GM06990 (cell line): ENCODE measurements around the gene TCF20.

Experiments
- DNase-seq: peaks from one replicate; pipeline ENCODE4 v3.0.0-alpha.2; 2011; ENCODE audit not compliant: insufficient read length; ENCODE audit errors: extremely low read depth
- H3K27me3 ChIP-seq: replicated peaks from 2 replicates; pipeline ENCODE4 v1.6.0; 2011; ENCODE audit warnings: low read length; ENCODE audit not compliant: control insufficient read depth, insufficient read depth
- H3K36me3 ChIP-seq: 2 replicates; pipeline ENCODE4 v1.5.1; 2011; ENCODE audit warnings: low read length; ENCODE audit not compliant: control insufficient read depth, insufficient read depth
- H3K4me3 ChIP-seq: replicated peaks from 2 replicates; pipeline ENCODE4 v1.5.1; 2011; ENCODE audit warnings: low read depth, mild to moderate bottlenecking, control low read depth, low read length
- CTCF ChIP-seq: IDR thresholded peaks from 2 replicates; pipeline ENCODE4 v1.5.1; 2011; ENCODE audit warnings: low read length, control low read depth, mild to moderate bottlenecking, inconsistent platforms; ENCODE audit not compliant: insufficient read depth, poor library complexity, severe bottlenecking

TCF20 gene

GRCh38 chr22:42315392-42315756, 44.9 kb upstream of the TCF20 start:
- no peak for TF ChIP-seq CTCF
- no peaks in the 10 kb centered on the region for H3K27me3 ChIP-seq

GRCh38 chr22:42314709-42315391, 44.4 kb upstream of the TCF20 start:
- no peaks in the 10 kb centered on the region for H3K36me3 ChIP-seq
- TF ChIP-seq CTCF: no peak
- H3K27me3 ChIP-seq: no peaks in the 10 kb centered on the region
- no peak for DNase-seq
- no peak overlapping the region for H3K4me3 ChIP-seq

More at GRCh38 chr22:42315392-42315756, 44.9 kb upstream of the TCF20 start:
- Histone ChIP-seq H3K36me3 (no peaks in the 10 kb centered on the region), H3K4me3 (no peak overlapping the region)
- DNase-seq: no peak

- H3K4me3 ChIP-seq: no peak overlapping the region
- H3K27me3 ChIP-seq: no peaks in the 10 kb centered on the region
- no peaks in the 10 kb centered on the region for H3K36me3 ChIP-seq
- DNase-seq: no peak
- peak; percentile 57 for TF ChIP-seq CTCF
Observed at GRCh38 chr22:42313804-42314581, 43.5 kb upstream of the TCF20 start.

- no peak for DNase-seq
- H3K4me3 ChIP-seq: no peak overlapping the region
- H3K27me3 ChIP-seq: no peaks in the 10 kb centered on the region
- H3K36me3 ChIP-seq: no peaks in the 10 kb centered on the region
- TF ChIP-seq CTCF: no peak
Observed at GRCh38 chr22:42313204-42313603, 42.8 kb upstream of the TCF20 start.

GRCh38 chr22:42310291-42311015, 40.0 kb upstream of the TCF20 start:
- no peak overlapping the region for H3K4me3 ChIP-seq
- no peak for TF ChIP-seq CTCF
- DNase-seq: no peak
- H3K27me3 ChIP-seq: no peaks in the 10 kb centered on the region; the same call in 1 of the 2 replicates
- H3K36me3 ChIP-seq: no peaks in the 10 kb centered on the region
